Middle frontal gyrus (tissue), 1 donor: ENCODE measurements around the gene EML6.
A peak's percentile ranks its signal among the peaks of the same experiment; 100 is the strongest.

Experiments used
- DNase-seq: peaks from one replicate; pipeline ENCODE4 v3.0.0-alpha.2; 2015; ENCODE audit warnings: low spot score; ENCODE audit errors: extremely low spot score

The EML6 gene

GRCh38 chr2:54944724-54945326 lies 221.4 kb downstream of the EML6 start:
- DNase-seq, result no peak

- peak; percentile 65 for DNase-seq
These were observed 222.1 kb downstream of the EML6 start for GRCh38 chr2:54945391-54946219.

- no peak for DNase-seq
These were observed 222.9 kb downstream of the EML6 start for GRCh38 chr2:54946220-54946805.

- DNase-seq, result no peak
These were observed 223.7 kb downstream of the EML6 start for GRCh38 chr2:54947136-54947535.

GRCh38 chr2:54947646-54948045 lies 224.2 kb downstream of the EML6 start:
- no peak for DNase-seq

- DNase-seq, result no peak
These were observed 224.7 kb downstream of the EML6 start for GRCh38 chr2:54948120-54948519.

- no peak for DNase-seq
These were observed 226.0 kb downstream of the EML6 start for GRCh38 chr2:54949431-54949830.

- no peak for DNase-seq
These were observed 227.3 kb downstream of the EML6 start for GRCh38 chr2:54950811-54951210.

- no peak for DNase-seq
These were observed 229.0 kb downstream of the EML6 start for GRCh38 chr2:54952425-54952824.

- DNase-seq, result no peak
These were observed 229.6 kb downstream of the EML6 start for GRCh38 chr2:54952978-54953456.

GRCh38 chr2:54954158-54954557 lies 230.7 kb downstream of the EML6 start:
- DNase-seq, result no peak

GRCh38 chr2:54954705-54955357 lies 231.4 kb downstream of the EML6 start:
- DNase-seq, result no peak

- no peak for DNase-seq
These were observed 232.1 kb downstream of the EML6 start for GRCh38 chr2:54955358-54956110.

- DNase-seq, result no peak
These were observed 232.7 kb downstream of the EML6 start for GRCh38 chr2:54956111-54956627.

GRCh38 chr2:54957321-54957999 lies 234.0 kb downstream of the EML6 start:
- DNase-seq, result no peak

GRCh38 chr2:54958717-54959371 lies 235.4 kb downstream of the EML6 start:
- DNase-seq, result no peak

GRCh38 chr2:54960164-54960563 lies 236.7 kb downstream of the EML6 start:
- DNase-seq, result no peak

GRCh38 chr2:54962511-54962910 lies 239.0 kb downstream of the EML6 start:
- DNase-seq, result no peak

- DNase-seq, result no peak
These were observed 239.5 kb downstream of the EML6 start for GRCh38 chr2:54962935-54963440.

GRCh38 chr2:54963476-54963875 lies 240.0 kb downstream of the EML6 start:
- DNase-seq, result no peak
